Activated CD4-positive, alpha-beta memory T cell treated with anti-CD3 and anti-CD28 coated beads for 36 hours (primary cell): Measurements from ENCODE around the gene FA2H. TPM values are rescaled to one million over a fixed set of nuclear protein-coding genes. Genes with fewer than 3 reads are reported as not detected.

ENCODE experiments used
- CTCF ChIA-PET: fragments of 350-600 bp; sonication (Branson Sonifier 250); formaldehyde crosslinking; loops from one replicate; lab custom pipeline; 2021; ENCODE audit warnings: antibody characterized with exemption, inconsistent platforms; lab: Charles Lee
- POLR2A ChIA-PET: fragments of 350-600 bp; sonication (Branson Sonifier 250); formaldehyde crosslinking; loops from one replicate; lab custom pipeline; 2021; ENCODE audit warnings: antibody characterized with exemption; lab: Charles Lee
- DNase-seq: peaks from one replicate; pipeline ENCODE4 v3.0.0-alpha.2; 2020
- H3K27ac Mint-ChIP-seq: one replicate; pipeline ENCODE4 v1.8.0; 2021; ENCODE audit warnings: mixed read lengths
- H3K27me3 Mint-ChIP-seq: one replicate; pipeline ENCODE4 v1.8.0; 2021; ENCODE audit warnings: mixed read lengths
- H3K36me3 Mint-ChIP-seq: one replicate; pipeline ENCODE4 v1.8.0; 2021; ENCODE audit warnings: mixed read lengths
- H3K4me1 Mint-ChIP-seq: one replicate; pipeline ENCODE4 v1.8.0; 2021; ENCODE audit warnings: low read depth, mixed read lengths
- H3K4me3 Mint-ChIP-seq: one replicate; pipeline ENCODE4 v1.8.0; 2021; ENCODE audit warnings: mild to moderate bottlenecking, mixed read lengths
- H3K9me3 Mint-ChIP-seq: one replicate; pipeline ENCODE4 v1.8.0; 2021; ENCODE audit warnings: mixed read lengths
- intact Hi-C: fragments of 100-400 bp; cut with micrococcal nuclease; formaldehyde crosslinking; loops from one replicate; pipeline ENCODE4 v1.15.1; 2023
- total RNA-seq, 2 experiments: library from RNA; stranded (reverse); gene quantifications; one replicate each; pipeline ENCODE4 v1.2.3, GENCODE V29; 2021

FA2H gene
- total RNA-seq, 2 experiments from 2014 or later: 0.22 TPM; not detected in 1

- POLR2A ChIA-PET: interaction anchor here (0.6 kb wide), 2 partner anchors 148 to 386 kb away, joined by 3 to 5 read pairs; no protein-coding TSS in a partner anchor
- intact Hi-C loops: no loop called here
- no peaks in the 10 kb centered on the region for H3K9me3 Mint-ChIP-seq
Observed at GRCh38 chr16:74713876-74714275, 60.7 kb downstream of the FA2H start.

GRCh38 chr16:74713325-74713724 lies 61.3 kb downstream of the FA2H start:
- no peak overlapping the region for H3K27ac Mint-ChIP-seq
- ChIA-PET POLR2A (interaction anchor here (1.8 kb wide), 1 partner anchor 12 kb away, joined by 10 read pairs; the partner anchor contains the start of gene MLKL), CTCF (interaction anchor here (1.0 to 5.0 kb wide), 5 partner anchors 13 to 150 kb away, joined by 3 to 56 read pairs (median 9); no protein-coding TSS in a partner anchor)
- H3K4me1 Mint-ChIP-seq: peaks cover 5% of the 10 kb centered on the region
- H3K9me3 Mint-ChIP-seq: no peaks in the 10 kb centered on the region
- intact Hi-C loops: no loop called here
- H3K4me3 Mint-ChIP-seq: no peak overlapping the region
- H3K27me3 Mint-ChIP-seq: no peaks in the 10 kb centered on the region
- no peaks in the 10 kb centered on the region for H3K36me3 Mint-ChIP-seq
- no peak for DNase-seq

More at GRCh38 chr16:74713876-74714275, 60.7 kb downstream of the FA2H start:
- H3K4me1 Mint-ChIP-seq: peaks cover 5% of the 10 kb centered on the region
- no peak overlapping the region for H3K27ac Mint-ChIP-seq
- H3K36me3 Mint-ChIP-seq: no peaks in the 10 kb centered on the region
- CTCF ChIA-PET: interaction anchor here (1.0 to 5.0 kb wide), 3 partner anchors 12 to 150 kb away, joined by 3 to 56 read pairs (median 47); no protein-coding TSS in a partner anchor
- H3K4me3 Mint-ChIP-seq: no peak overlapping the region
- DNase-seq: no peak
- no peaks in the 10 kb centered on the region for H3K27me3 Mint-ChIP-seq

- H3K27ac Mint-ChIP-seq: no peak overlapping the region
- peaks cover 5% of the 10 kb centered on the region for H3K4me1 Mint-ChIP-seq
- H3K27me3 Mint-ChIP-seq: no peaks in the 10 kb centered on the region
- no peak overlapping the region for H3K4me3 Mint-ChIP-seq
- DNase-seq: no peak
- no peaks in the 10 kb centered on the region for H3K9me3 Mint-ChIP-seq
- POLR2A ChIA-PET: interaction anchor here (0.7 to 1.8 kb wide), 2 partner anchors 11 to 151 kb away, joined by 3 to 10 read pairs; partner anchors contain the start of gene MLKL
- CTCF ChIA-PET: interaction anchor here (1.4 to 5.0 kb wide), 4 partner anchors 14 to 151 kb away, joined by 5 to 56 read pairs (median 28); no protein-coding TSS in a partner anchor
- no peaks in the 10 kb centered on the region for H3K36me3 Mint-ChIP-seq
- intact Hi-C loops: no loop called here
Observed at GRCh38 chr16:74711938-74712337, 62.7 kb downstream of the FA2H start.

- CTCF ChIA-PET: interaction anchor here (0.8 to 5.0 kb wide), 8 partner anchors 8 to 401 kb away, joined by 3 to 56 read pairs (median 4); partner anchors contain the start of genes FA2H and MLKL
- Mint-ChIP-seq H3K36me3 (no peaks in the 10 kb centered on the region), H3K4me3 (no peak overlapping the region), H3K27ac (no peak overlapping the region), H3K4me1 (peaks cover 5% of the 10 kb centered on the region), H3K27me3 (no peaks in the 10 kb centered on the region), H3K9me3 (no peaks in the 10 kb centered on the region)
- POLR2A ChIA-PET: no interaction called here
- intact Hi-C loops: no loop called here
- no peak for DNase-seq
Observed at GRCh38 chr16:74710401-74710800, 64.2 kb downstream of the FA2H start.

GRCh38 chr16:74709441-74709877 lies 65.2 kb downstream of the FA2H start:
- peaks cover 10% of the 10 kb centered on the region for H3K4me1 Mint-ChIP-seq
- H3K36me3 Mint-ChIP-seq: no peaks in the 10 kb centered on the region
- H3K27ac Mint-ChIP-seq: peak overlapping the region; percentile 2
- H3K27me3 Mint-ChIP-seq: no peaks in the 10 kb centered on the region
- ChIA-PET POLR2A (no interaction called here), CTCF (interaction anchor here (1.0 to 5.0 kb wide), 7 partner anchors 9 to 402 kb away, joined by 3 to 56 read pairs (median 4); partner anchors contain the start of genes FA2H and MLKL)
- H3K4me3 Mint-ChIP-seq: no peak overlapping the region
- no peaks in the 10 kb centered on the region for H3K9me3 Mint-ChIP-seq
- intact Hi-C loops: loop anchor here (1.0 to 10.0 kb wide), 5 partner anchors 17 to 401 kb away; partner anchors contain the start of genes FA2H and WDR59
- peak; percentile 88 for DNase-seq

GRCh38 chr16:74700438-74701225 lies 74.0 kb downstream of the FA2H start, which contains the start of gene MLKL:
TSS of gene MLKL (minus strand) at chr16:74700862. CDS start at chr16:74695757, 5,105 bp downstream.
- intact Hi-C loops: loop anchor here (1.0 to 10.0 kb wide), 4 partner anchors 33 to 917 kb away; partner anchors contain the start of gene WDR59
- Mint-ChIP-seq H3K9me3 (no peaks in the 10 kb centered on the region), H3K36me3 (peaks cover 7% of the 10 kb centered on the region), H3K27ac (peak within 1 kb of the TSS; percentile 94), H3K4me1 (peaks cover 52% of the 10 kb centered on the region), H3K27me3 (no peaks in the 10 kb centered on the region), H3K4me3 (peak within 1 kb of the TSS; percentile 96)
- peak; percentile 75 for DNase-seq
- POLR2A ChIA-PET: interaction anchor here (0.8 to 4.4 kb wide), 8 partner anchors 12 to 398 kb away, joined by 3 to 43 read pairs (median 3); partner anchors contain the start of genes GLG1 and RFWD3
- CTCF ChIA-PET: interaction anchor here (2.3 to 3.6 kb wide), 5 partner anchors 9 to 410 kb away, joined by 5 to 23 read pairs (median 14); partner anchors contain the start of gene RFWD3

- Mint-ChIP-seq H3K4me3 (peak overlapping the region; percentile 96), H3K36me3 (peaks cover 12% of the 10 kb centered on the region), H3K27ac (peak overlapping the region; percentile 94), H3K4me1 (peaks cover 56% of the 10 kb centered on the region), H3K27me3 (no peaks in the 10 kb centered on the region), H3K9me3 (no peaks in the 10 kb centered on the region)
- CTCF ChIA-PET: interaction anchor here (2.3 to 3.6 kb wide), 4 partner anchors 10 to 411 kb away, joined by 5 to 23 read pairs (median 15); partner anchors contain the start of gene RFWD3
- POLR2A ChIA-PET: interaction anchor here (1.2 to 4.4 kb wide), 5 partner anchors 12 to 93 kb away, joined by 3 to 43 read pairs (median 5); partner anchors contain the start of genes GLG1 and RFWD3
- peak; percentile 53 for DNase-seq
- intact Hi-C loops: loop anchor here (1.0 to 10.0 kb wide), 4 partner anchors 33 to 917 kb away; partner anchors contain the start of gene WDR59
Observed at GRCh38 chr16:74700116-74700437, 74.5 kb downstream of the FA2H start.

- Mint-ChIP-seq H3K36me3 (peaks cover 13% of the 10 kb centered on the region), H3K4me1 (peaks cover 53% of the 10 kb centered on the region), H3K27ac (peak overlapping the region; percentile 94), H3K4me3 (peak overlapping the region; percentile 96), H3K9me3 (no peaks in the 10 kb centered on the region), H3K27me3 (no peaks in the 10 kb centered on the region)
- POLR2A ChIA-PET: interaction anchor here (1.2 to 4.4 kb wide), 4 partner anchors 13 to 92 kb away, joined by 3 to 43 read pairs (median 8); partner anchors contain the start of genes GLG1 and RFWD3
- CTCF ChIA-PET: interaction anchor here (2.3 to 3.6 kb wide), 4 partner anchors 10 to 411 kb away, joined by 5 to 23 read pairs (median 15); partner anchors contain the start of gene RFWD3
- DNase-seq: peak; percentile 24
- intact Hi-C loops: loop anchor here (1.0 to 10.0 kb wide), 5 partner anchors 32 to 918 kb away; partner anchors contain the start of gene WDR59
Observed at GRCh38 chr16:74699666-74700065, 75.0 kb downstream of the FA2H start.

GRCh38 chr16:74698222-74698621 lies 76.4 kb downstream of the FA2H start:
- Mint-ChIP-seq H3K9me3 (no peaks in the 10 kb centered on the region), H3K4me1 (peaks cover 50% of the 10 kb centered on the region), H3K27me3 (no peaks in the 10 kb centered on the region), H3K36me3 (peaks cover 16% of the 10 kb centered on the region), H3K27ac (peak overlapping the region; percentile 75), H3K4me3 (peak overlapping the region; percentile 96)
- POLR2A ChIA-PET: interaction anchor here (4.4 kb wide), 1 partner anchor 31 kb away, joined by 43 read pairs; the partner anchor contains the start of gene RFWD3
- DNase-seq: no peak
- intact Hi-C loops: loop anchor here (5.0 kb wide), 1 partner anchor 71 kb away; no protein-coding TSS in a partner anchor
- CTCF ChIA-PET: interaction anchor here (1.1 to 3.6 kb wide), 3 partner anchors 12 to 164 kb away, joined by 4 to 23 read pairs (median 14); partner anchors contain the start of gene RFWD3

GRCh38 chr16:74695450-74696422 lies 78.9 kb downstream of the FA2H start:
- POLR2A ChIA-PET: interaction anchor here (1.2 kb wide), 1 partner anchor 29 kb away, joined by 3 read pairs; the partner anchor contains the start of gene RFWD3
- H3K9me3 Mint-ChIP-seq: no peaks in the 10 kb centered on the region
- peaks cover 40% of the 10 kb centered on the region for H3K4me1 Mint-ChIP-seq
- DNase-seq: peak; percentile 75
- no peak overlapping the region for H3K27ac Mint-ChIP-seq
- intact Hi-C loops: loop anchor here (1.0 to 5.0 kb wide), 2 partner anchors 68 to 399 kb away; partner anchors contain the start of gene PSMD7
- CTCF ChIA-PET: interaction anchor here (1.0 kb wide), 1 partner anchor 13 kb away, joined by 4 read pairs; no protein-coding TSS in a partner anchor
- H3K27me3 Mint-ChIP-seq: no peaks in the 10 kb centered on the region
- H3K4me3 Mint-ChIP-seq: peak overlapping the region; percentile 69
- H3K36me3 Mint-ChIP-seq: peaks cover 32% of the 10 kb centered on the region
